C4-2B (cell line): Measurements from ENCODE around the gene UGT1A10.

Source experiments
- ZFX ChIP-seq: fragments of 450-650 bp; IDR thresholded peaks from 2 replicates; pipeline ENCODE4 v1.6.1; 2017
- TF ChIP-seq, protein P1 (sequence below): fragments of 450-650 bp; conservative IDR thresholded peaks from 2 replicates; pipeline ENCODE4 v1.5.1; 2017; ENCODE audit warnings: mild to moderate bottlenecking

- TF ChIP-seq, protein P1, sequence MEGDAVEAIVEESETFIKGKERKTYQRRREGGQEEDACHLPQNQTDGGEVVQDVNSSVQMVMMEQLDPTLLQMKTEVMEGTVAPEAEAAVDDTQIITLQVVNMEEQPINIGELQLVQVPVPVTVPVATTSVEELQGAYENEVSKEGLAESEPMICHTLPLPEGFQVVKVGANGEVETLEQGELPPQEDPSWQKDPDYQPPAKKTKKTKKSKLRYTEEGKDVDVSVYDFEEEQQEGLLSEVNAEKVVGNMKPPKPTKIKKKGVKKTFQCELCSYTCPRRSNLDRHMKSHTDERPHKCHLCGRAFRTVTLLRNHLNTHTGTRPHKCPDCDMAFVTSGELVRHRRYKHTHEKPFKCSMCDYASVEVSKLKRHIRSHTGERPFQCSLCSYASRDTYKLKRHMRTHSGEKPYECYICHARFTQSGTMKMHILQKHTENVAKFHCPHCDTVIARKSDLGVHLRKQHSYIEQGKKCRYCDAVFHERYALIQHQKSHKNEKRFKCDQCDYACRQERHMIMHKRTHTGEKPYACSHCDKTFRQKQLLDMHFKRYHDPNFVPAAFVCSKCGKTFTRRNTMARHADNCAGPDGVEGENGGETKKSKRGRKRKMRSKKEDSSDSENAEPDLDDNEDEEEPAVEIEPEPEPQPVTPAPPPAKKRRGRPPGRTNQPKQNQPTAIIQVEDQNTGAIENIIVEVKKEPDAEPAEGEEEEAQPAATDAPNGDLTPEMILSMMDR, result no peak
- no peak for TF ChIP-seq ZFX
Observed at GRCh38 chr2:233768076-233768475, 131.8 kb downstream of the UGT1A10 start.
